Dermis microvascular lymphatic vessel endothelial cell (primary cell): ENCODE results near the gene NLRP9. TPM values are rescaled to one million over a fixed set of nuclear protein-coding genes. Genes with fewer than 3 reads are reported as not detected.
A peak's percentile ranks its signal among the peaks of the same experiment; 100 is the strongest.

Experiments
- DNase-seq, 2 donors: peaks; one replicate each; pipeline versions ENCODE4 v3.0.0 to v3.0.0-alpha.2; 2010; ENCODE audit warnings: low read depth in 2 of 2
- total RNA-seq: library from RNA; depleted of rRNA; stranded (reverse); fragments of >200 nt; gene quantifications from 2 replicates; pipeline ENCODE4 v1.2.1, GENCODE V29; 2014

The NLRP9 gene
- total RNA-seq, 1 donor from 2014 or later: not detected

DNA sequence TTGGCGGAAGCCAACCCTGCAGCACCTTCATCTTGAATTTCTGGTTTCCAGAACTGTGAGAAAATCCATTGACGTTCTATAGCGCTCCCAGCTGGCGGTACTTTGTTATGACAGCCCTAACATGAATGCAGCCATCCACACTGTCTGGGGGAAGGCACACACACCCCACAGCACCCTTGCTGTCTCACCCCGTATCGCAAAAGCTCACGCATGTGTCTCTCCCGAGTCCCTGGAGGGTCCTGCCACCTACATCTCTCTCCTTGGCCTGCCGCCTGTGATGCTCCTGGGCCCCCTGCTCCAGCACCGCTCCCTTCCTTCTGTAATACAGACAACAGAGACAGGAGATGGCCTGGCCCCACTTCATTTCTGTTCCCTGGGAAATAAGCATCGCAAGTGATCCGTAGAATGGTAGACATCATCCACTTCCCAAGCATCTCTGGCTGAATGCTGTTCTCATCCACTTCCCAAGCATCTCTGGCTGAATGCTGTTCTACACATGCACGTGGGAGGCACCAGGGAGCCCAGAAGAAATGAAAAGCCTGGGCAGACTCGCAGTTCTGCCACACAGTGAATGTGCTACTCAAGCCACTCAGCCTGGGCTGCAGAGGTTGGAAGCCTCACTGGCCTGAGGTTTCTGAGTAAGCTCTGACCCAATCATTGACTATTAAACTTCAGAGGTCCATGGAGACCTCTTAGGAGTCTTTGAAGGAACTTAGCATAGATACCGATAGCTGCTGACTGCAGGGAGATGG, 33.5 kb downstream of the NLRP9 start:
- DNase-seq: no peak

GRCh38 chr19:55703790-55704215, 34.4 kb downstream of the NLRP9 start:
- DNase-seq: peak in 1 of 2 donors; percentile 32

DNA sequence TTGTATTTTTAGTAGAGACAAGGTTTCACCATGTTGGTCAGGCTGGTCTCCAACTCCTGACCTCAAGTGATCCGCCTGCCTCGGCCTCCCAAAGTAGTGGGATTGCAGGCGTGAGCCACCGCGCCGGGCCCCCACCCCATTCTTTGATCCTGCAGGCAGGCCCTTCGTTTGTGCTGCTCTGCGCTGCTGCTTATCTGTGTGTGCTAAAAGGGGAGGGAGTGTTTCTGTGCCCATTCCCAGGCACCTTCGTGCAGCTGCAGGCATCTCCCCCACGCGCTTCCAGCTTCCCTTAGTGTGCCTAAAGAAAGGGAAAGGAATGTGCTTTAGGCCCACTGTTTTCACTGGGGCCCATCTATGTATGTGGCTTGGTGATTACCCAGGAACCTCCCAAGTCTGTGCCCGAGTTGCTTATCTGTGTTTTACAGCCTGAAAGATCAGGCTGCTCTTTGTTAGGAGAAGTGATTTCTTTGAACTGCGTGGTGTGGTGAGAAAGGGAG, 36.0 kb downstream of the NLRP9 start:
- no peak for DNase-seq

DNA sequence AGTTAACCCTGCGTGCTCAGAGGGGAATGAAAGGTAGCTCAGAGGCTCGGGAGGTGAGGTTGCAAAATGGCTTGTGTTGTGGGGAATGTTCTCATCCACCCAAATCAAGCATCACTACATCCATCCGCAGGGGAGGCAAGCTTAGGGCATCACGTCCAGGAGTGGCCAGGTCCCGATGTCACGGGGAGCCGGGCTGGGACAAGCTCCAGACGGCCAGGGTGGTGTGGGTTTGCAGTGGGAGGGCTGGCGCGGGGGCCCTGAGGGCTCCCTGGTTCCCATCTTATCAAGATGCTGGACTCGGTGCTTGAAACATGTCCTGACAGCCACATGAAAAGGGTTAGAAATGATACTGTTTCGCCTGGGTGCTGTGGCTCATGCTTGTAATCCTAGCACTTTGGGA, 37.4 kb downstream of the NLRP9 start:
- DNase-seq: no peak

- no peak for DNase-seq
These were observed 39.0 kb downstream of the NLRP9 start for GRCh38 chr19:55699221-55699620.

DNA sequence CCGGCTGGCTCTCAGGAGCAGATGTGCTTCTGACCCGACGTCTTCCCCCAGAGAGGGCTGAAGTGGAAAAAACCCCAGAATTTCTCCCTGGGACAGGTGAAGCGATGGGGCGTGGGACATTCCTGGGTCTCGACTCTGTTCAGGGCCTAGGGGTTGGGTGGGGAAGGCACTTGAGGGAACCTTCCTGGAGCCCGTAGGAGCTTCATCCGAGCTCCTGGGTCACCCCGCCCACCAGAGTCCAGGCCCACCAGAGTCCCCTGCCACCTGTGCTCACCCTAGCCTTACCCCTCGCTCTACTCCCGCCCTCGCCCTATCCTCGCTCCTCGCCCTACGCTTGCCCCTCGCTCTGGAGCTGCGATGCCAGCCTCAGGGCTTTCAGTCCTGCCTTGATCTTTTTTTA, 39.9 kb downstream of the NLRP9 start:
- no peak for DNase-seq

DNA sequence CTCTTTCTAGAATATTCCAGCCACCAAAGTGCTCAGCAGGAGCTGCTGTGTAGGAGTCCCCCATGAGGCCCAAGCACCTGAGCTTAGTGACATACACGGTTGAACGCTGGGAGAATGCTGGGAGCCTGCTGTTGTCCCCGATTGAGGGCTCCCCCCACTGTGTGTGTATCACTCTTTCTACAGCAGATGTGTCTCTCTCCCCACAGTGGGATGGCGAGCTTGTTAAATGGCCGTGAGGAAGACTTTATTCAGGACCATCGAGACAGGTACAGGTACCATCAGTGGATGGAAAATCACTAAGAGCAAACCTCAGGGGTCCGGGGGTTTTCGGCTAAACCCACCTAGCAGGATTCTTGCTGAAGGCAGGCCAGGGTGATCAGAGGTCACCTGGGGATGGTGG, 40.5 kb downstream of the NLRP9 start:
- no peak for DNase-seq

- no peak for DNase-seq
These were observed 41.1 kb downstream of the NLRP9 start for GRCh38 chr19:55697069-55697440.

GRCh38 chr19:55696301-55697068, 41.7 kb downstream of the NLRP9 start:
- no peak for DNase-seq

GRCh38 chr19:55695511-55696290, 42.5 kb downstream of the NLRP9 start:
- DNase-seq: no peak

DNA sequence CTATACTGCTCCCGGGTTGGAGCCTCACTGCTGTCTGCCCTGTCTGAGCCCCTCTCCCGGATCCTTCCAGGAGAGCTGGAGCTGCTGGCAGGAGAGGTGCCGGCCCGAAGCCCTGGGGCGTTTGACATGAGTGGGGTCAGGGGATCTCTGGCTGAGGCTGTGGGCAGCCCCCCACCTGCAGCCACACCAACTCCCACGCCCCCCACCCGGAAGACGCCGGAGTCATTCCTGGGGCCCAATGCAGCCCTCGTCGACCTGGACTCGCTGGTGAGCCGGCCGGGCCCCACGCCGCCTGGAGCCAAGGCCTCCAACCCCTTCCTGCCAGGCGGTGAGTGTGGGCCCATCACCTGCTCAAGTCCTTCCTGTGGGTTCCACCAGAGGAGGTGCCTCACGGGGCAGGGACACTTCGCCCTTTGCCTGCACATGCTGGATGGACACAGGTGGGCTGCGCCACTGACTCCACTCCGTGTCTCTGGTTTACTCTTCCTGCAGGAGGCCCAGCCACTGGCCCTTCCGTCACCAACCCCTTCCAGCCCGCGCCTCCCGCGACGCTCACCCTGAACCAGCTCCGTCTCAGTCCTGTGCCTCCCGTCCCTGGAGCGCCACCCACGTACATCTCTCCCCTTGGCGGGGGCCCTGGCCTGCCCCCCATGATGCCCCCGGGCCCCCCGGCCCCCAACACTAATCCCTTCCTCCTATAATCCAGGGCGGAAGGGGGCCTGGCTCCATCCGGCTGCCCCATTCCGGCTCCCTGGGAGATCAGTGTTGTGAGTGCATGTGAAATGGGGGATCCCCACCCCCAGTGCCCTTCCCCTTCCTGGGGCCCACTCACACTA, 43.3 kb downstream of the NLRP9 start:
- no peak for DNase-seq

GRCh38 chr19:55694241-55694655, 44.0 kb downstream of the NLRP9 start:
- DNase-seq: no peak

GRCh38 chr19:55693336-55693974, 44.7 kb downstream of the NLRP9 start:
- no peak for DNase-seq

DNA sequence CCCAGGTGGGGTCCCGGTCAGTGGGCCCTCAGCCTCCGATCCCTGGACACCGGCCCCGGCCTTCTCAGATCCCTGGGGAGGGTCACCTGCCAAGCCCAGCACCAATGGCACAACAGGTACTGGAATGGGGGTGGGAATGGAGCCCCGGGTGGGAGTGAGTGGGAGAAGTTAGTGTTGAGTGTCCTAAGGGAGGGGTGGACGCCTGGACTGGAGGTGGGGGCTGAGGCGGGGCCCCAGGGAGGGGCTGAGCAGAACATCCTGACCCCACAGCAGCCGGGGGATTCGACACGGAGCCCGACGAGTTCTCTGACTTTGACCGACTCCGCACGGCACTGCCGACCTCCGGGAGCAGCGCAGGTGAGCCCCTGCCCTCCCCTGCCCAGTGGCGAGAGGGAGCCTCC, 45.5 kb downstream of the NLRP9 start:
- DNase-seq: no peak

GRCh38 chr19:55691561-55692481, 46.4 kb downstream of the NLRP9 start:
- DNase-seq: no peak

DNA sequence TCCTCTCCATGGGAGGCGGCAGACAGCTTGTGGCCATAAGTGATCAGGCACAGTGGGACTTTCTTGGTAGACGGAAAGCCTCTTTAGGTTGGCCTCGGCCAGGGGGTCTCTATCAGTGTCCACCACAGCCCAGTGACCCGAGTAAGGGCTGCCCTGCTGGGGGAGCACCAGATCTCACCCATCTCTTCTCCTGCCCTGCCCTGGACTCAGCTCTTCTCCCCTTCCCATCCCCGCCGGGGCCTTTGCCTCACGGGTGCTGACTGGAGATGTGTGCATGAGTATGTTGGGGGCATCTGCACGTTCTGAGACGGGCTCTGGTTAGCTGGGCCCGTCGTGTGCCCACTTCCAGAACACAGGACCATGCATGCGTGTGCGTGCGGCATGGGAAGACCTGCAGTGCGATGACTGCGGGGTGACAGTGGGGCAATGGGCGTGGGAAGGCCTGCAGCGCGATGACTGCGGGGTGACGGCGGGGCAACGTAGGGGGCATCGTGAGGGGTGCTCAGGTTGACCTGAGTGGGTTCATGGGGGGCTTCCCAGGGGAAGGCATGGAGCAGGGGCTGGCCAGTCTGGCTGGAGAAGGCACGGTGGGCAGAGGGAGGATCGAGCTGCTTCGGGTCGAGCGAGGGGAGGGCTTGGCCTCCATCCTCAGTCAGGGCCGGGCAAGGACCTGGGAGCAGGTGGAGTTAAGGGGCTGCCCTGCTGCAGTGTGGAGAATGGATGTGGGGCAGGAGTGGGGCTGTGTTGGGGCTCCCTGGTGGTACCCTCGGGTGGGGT, 47.2 kb downstream of the NLRP9 start:
- no peak for DNase-seq

GRCh38 chr19:55690109-55690768, 48.0 kb downstream of the NLRP9 start:
- DNase-seq: no peak

- no peak for DNase-seq
These were observed 48.6 kb downstream of the NLRP9 start for GRCh38 chr19:55689411-55690108.
